ENCODE results near the gene SOWAHB.

SOWAHB gene

GRCh38 chr4:76897536-76898384, at the start of gene SOWAHB:
TSS of gene SOWAHB (minus strand) at chr4:76898144. CDS start at chr4:76897849, 295 bp downstream.
- peak; percentile 13 for DNase-seq (ENCODE audit: low spot score)

- no peak for DNase-seq (ENCODE audit: low spot score)
These were observed 49.4 kb upstream of the SOWAHB start for GRCh38 chr4:76947369-76947768.

GRCh38 chr4:76943790-76944189, 45.8 kb upstream of the SOWAHB start:
- peak; percentile 91 for DNase-seq (ENCODE audit: low spot score)

GRCh38 chr4:76943129-76943620, 45.2 kb upstream of the SOWAHB start:
- no peak for DNase-seq (ENCODE audit: low spot score)

GRCh38 chr4:76939184-76939583, 41.2 kb upstream of the SOWAHB start:
- no peak for DNase-seq (ENCODE audit: low spot score)

- DNase-seq (ENCODE audit: low spot score): no peak
These were observed 33.8 kb upstream of the SOWAHB start for GRCh38 chr4:76931576-76932276.

GRCh38 chr4:76931087-76931486, 33.1 kb upstream of the SOWAHB start:
- DNase-seq (ENCODE audit: low spot score): no peak

GRCh38 chr4:76930685-76931084, 32.7 kb upstream of the SOWAHB start:
- DNase-seq (ENCODE audit: low spot score): no peak

- no peak for DNase-seq (ENCODE audit: low spot score)
These were observed 28.9 kb upstream of the SOWAHB start for GRCh38 chr4:76926841-76927240.

GRCh38 chr4:76923619-76924357, 25.8 kb upstream of the SOWAHB start:
- no peak for DNase-seq (ENCODE audit: low spot score)

GRCh38 chr4:76920715-76921114, 22.8 kb upstream of the SOWAHB start:
- no peak for DNase-seq (ENCODE audit: low spot score)

- DNase-seq (ENCODE audit: low spot score): no peak
These were observed 11.8 kb upstream of the SOWAHB start for GRCh38 chr4:76909711-76910110.

GRCh38 chr4:76905521-76905920, 7.6 kb upstream of the SOWAHB start:
- DNase-seq (ENCODE audit: low spot score): no peak

- DNase-seq (ENCODE audit: low spot score): no peak
These were observed 6.8 kb upstream of the SOWAHB start for GRCh38 chr4:76904646-76905190.

- no peak for DNase-seq (ENCODE audit: low spot score)
These were observed 4.4 kb upstream of the SOWAHB start for GRCh38 chr4:76902233-76902890.

GRCh38 chr4:76898949-76899645, 1.2 kb upstream of the SOWAHB start:
- DNase-seq (ENCODE audit: low spot score): no peak

GRCh38 chr4:76898385-76898692, 395 bp upstream of the SOWAHB start:
- DNase-seq (ENCODE audit: low spot score): no peak

GRCh38 chr4:76896614-76897535, 1.1 kb downstream of the SOWAHB start:
- DNase-seq (ENCODE audit: low spot score): peak; percentile 12

GRCh38 chr4:76896048-76896447, 1.9 kb downstream of the SOWAHB start:
- no peak for DNase-seq (ENCODE audit: low spot score)

- DNase-seq (ENCODE audit: low spot score): no peak
These were observed 2.3 kb downstream of the SOWAHB start for GRCh38 chr4:76895619-76896018.
